Hematopoietic multipotent progenitor cell treated with erythropoietin and hydrocortisone succinate and interleukin-3 and kit ligand, for 8 days (in vitro differentiated cells): ENCODE measurements around the gene COL7A1.

Experiments used
- DNase-seq: peaks from one replicate; pipeline ENCODE4 v3.0.0-alpha.2; 2015

COL7A1 gene

DNA sequence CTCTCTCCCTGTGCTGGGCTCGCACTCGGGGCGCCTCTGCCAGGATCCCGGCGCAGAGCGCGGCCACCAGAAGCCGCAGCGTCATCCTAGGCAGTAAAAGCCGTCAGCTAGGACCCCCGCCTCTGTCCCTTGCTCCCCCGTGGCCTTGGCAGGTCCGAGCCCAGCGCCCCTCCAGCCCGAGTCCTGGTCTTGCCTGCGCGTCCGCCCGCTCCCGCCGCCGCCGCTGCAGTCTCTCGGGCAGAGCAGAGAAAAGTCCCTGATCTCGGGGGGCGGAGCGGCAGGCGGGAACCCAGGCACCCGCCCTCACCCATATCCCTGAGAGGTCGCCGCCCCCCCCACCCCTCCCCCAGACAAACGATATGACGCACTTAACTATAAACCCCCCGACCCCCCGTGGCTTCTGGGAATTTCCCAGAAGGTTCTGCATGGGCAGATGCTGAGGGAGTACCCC is at the start of gene COL7A1:
TSS of gene COL7A1 (minus strand) at position 255 of the 451 bp plus-strand sequence. CDS start at position 85, 170 bp downstream.
- no peak for DNase-seq

DNA sequence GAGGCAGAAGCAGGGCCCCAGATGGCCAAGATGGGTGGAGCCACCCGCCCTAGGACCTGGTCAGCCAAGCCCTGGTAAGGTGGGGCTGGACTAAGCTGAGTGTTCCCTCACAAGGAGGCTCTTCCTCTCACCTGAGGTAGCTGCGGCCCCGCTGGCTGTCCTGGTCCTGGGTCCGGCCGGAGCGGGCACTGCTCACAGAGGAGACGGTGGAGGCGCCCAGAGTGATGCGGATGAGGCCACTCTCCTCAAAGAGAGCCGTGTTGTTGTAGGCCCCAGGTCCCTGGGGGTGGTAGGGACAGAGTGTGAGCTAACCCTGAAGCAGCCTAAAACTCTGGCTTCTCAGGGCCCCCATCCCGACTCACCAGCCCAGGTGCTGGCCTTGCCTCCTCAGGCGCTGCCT is 47.5 kb upstream of the COL7A1 start:
- DNase-seq, result no peak

DNA sequence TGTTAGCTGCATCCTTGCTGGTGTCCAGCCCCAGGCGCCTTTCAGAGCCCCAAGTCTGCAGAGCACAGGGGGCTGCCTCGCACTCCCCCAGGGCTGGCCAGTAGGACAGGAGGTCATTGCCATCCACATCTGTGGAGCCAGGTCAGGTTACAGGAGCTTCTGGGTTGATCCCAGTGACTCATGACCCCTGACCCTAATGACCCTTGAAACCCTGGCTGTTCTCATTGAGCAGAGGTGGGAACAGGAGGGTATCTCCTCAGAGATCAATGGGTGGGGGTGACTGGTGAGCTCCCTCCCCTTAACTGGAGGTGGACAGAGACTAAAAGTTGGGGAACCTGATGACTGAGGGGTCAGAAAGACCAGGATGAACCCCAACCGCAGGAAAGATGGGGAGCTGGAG is 46.3 kb upstream of the COL7A1 start:
- no peak for DNase-seq

DNA sequence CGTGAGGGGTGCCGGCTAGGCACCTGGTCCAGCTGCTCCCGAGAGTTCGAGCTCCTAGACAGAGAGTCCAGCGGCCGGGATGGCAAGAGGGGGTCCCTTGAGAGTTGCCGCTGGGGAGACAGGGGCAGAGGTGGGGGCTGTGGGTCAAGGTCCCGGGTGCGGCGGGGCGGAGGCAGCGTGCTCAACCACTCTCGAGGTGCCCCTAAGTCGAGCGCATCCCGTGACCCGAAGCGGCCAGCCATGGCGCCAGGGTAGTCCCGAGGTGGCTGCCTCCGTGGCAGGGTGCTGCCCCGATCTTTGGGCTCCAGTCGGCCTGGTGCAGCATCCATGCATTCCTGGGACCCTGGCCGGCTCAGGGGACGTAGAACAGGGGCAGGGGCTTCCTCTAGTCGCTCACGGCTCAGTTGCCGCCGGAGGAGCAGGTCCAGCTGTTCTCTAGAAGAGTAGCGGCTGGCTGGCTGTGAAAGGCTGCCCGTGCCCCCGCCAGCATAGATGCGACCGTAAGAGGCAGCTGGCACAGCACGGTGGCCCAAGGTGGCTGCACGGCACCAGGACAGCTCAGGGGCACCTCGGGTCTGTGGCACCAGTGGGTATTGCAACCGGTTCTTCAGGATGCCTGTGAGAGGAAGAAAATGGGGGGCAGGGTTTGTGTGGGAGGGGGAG is 44.9 kb upstream of the COL7A1 start:
- DNase-seq, result no peak

DNA sequence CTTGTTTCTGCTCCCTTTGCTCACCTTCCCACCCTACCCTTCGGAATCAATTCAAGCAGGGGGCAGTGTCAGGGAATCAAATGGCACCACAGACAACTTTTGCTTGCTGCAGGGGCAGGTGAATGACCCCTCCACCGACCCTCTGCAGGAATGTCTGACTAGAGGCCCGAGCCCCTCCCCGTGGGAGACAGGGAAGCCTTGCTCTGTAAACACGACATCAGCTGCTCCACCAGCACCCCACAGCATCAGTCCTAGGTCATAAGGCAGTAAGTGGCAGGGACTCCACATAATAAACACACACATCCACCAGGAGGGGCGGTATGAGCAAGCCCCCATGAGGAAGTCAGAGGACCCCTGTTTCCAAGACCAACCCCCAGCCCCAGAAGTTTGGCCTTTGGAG is 42.2 kb upstream of the COL7A1 start:
- no peak for DNase-seq

GRCh38 chr3:48636149-48636655 is 41.1 kb upstream of the COL7A1 start:
- no peak for DNase-seq

- peak; percentile 95 for DNase-seq
Observed at GRCh38 chr3:48635222-48636021, 40.3 kb upstream of the COL7A1 start, which contains the start of gene SLC26A6. SLC26A6 (minus strand) TSS chr3:48635461; CDS start chr3:48635393, 68 bp downstream.

DNA sequence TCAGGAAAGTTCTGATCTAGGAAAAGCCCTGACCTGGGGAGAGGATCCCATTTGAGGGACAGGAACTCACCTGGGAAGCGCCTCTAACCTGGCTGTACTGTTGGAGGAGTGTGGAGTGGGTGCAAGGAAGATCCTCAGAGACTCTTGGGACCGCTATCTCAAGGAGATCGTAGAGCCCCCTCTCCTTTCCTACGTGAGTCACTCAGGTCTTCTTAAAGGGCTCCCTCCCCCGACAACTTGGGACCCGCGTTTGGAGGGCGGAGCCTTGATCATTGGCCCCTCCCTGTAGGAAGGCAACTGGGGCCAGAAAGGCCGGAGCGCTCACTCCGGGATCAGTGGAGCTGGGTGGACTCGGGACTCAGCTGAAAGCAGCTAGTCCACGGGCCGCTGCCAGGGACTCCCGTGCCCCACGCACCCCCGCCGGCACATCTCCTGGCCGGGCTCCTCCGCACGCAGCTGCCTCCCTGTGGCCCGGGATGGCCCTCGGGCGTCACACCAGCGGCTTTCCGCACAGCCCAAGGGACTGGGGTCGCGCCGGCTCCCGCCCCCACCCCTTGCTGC is 39.6 kb upstream of the COL7A1 start:
- peak; percentile 76 for DNase-seq

GRCh38 chr3:48633743-48634142 is 38.6 kb upstream of the COL7A1 start:
- no peak for DNase-seq

DNA sequence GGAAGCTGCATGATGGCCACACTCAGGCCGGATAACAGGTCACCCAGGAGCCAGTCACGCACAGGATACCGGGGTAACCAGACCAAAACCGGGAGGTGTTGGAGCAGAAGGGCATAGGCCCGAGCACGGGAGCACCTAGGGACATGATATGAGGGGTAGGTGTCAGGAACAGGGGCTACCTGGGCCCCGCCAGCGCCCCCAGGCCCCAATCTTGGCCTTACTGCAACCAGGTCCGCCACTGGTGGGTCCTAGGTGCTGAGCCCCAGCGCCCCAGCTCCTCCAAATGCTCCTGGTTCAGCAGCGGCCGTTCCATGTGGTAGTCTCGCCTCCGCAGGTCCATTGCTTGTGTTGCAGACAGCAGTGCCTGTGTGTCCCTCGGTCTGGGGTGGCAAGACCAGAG is 38.1 kb upstream of the COL7A1 start:
- no peak for DNase-seq

GRCh38 chr3:48631516-48632448 is 36.7 kb upstream of the COL7A1 start:
- no peak for DNase-seq

- no peak for DNase-seq
Observed at GRCh38 chr3:48630833-48631232, 35.7 kb upstream of the COL7A1 start.

DNA sequence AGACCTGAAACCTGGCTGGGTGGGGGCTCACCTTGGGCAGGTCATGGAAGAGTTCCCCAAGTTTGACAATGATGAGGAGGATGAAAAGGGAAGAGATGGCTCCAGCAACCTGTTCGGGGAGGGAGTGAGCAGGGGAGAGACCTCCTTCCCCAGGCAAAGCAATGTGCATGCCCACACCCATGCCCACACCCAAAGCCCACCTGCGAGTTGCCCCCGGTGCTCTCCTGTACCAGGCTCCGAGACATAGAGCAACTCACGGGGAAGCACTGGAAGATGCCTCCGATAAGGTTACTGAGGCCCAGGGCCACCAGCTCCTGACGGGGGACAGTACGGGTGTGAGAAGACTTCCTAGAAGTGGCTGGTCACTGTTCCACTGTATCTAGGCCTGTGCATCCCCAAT is 35.3 kb upstream of the COL7A1 start:
- DNase-seq, result no peak

DNA sequence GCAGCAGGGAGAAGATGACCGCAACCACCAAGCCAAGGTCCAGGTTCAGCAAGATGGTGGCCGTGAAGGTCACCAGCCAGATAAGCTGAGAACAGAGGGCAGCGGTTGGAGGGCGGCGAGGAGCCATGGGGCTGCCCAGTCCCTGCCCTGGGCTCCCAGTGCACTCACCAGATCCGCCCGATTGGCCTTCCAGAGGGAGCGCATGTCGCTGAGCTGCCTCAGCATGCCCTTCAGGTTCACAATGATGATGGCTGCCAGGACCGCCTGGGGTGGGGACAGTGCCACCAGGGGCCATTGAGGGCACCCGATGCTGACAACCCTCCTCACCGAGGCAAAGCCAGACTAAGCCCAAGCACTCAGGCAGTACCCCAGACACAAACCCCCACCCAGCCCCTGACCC is 34.8 kb upstream of the COL7A1 start:
- no peak for DNase-seq

DNA sequence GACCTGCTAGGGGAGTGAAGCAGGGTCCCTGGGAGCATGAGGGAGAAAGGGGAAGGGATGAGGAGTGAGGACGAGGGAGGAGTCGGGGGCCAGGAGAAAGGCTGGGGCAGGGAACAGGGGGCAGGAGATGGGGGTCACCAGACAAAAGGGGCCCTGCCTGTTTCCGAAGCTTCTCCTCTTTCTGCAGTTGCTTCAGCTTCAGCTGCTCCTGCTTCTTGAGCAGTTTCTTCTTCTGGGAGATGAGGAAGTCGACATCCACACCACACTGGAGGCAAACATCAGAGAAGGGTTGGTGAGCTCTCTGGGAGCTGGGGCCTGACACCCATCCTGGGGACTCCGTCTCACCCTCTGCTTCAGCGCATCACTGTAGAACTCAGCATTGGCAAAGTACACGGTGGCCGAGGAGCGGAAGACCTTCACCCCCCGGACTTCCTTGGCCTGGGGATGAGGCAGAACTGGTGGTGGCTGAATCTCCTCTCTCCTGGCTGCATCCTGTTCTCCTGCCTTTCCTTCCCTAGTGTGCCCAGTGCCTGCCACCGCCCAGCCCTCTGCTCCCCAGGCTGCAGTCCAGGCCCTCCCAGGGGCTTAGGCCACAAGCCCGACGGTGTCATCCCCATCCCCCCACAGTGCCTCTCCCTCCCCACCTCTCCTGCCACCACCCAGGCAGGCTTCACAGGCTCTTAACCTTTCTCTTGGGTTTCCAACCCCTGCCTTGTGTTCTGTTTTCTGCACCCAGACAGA is 33.3 kb upstream of the COL7A1 start:
- no peak for DNase-seq

- no peak for DNase-seq
Observed at GRCh38 chr3:48625600-48625999, 30.5 kb upstream of the COL7A1 start.

- DNase-seq, result no peak
Observed at GRCh38 chr3:48624767-48625166, 29.6 kb upstream of the COL7A1 start.

- no peak for DNase-seq
Observed at GRCh38 chr3:48623851-48624547, 28.9 kb upstream of the COL7A1 start.

GRCh38 chr3:48621461-48621869 is 26.3 kb upstream of the COL7A1 start, which contains the start of gene TMEM89:
TMEM89 (minus strand) TSS chr3:48621769; CDS start chr3:48621756, 13 bp downstream.
- DNase-seq, result no peak

DNA sequence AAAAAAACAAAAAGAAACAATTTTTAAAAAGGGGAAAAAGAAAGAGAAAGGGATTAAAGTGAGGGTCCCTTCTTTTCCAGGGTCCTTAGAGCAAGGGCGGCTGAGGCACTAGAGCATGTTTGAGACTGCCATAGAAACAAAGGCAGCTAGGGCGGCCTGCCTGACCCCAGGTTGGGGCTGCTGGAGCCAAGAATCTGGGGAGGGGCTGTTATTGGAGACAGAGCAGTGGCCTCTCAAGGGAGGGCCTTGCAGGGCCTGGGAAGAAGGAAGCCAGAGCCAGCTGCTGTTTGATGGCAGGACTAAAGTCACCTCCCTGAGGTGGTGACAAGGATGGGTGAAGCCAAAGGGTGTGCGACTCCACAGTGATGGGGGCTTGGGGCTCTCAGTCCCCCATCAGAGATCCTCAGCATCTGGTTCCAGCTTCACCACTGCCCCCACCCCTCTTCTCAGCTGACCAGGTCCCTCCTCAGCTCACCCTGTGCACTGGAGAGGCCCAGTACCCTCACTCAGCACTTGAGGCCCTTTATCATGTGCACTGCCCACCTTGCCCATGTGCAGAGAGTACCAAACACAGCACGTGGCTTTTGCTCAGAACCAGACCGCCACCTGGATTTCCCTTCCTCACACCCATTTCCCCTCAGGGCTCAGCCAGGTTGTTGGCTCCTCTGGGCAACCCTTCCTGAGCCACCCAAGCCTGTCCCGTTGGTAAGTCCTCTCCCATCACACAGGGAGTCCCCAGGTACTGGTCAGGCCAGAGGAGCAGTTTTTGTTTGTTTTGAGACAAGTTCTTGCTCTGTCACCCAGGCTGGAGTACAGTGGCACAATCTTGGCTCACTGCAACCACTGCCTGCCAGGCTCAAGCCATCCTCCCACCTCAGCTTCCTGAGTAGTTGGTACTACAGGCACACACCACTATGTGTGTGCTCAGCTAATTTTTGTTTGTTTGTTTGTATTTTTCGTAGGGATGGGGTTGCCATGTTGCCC is 24.7 kb upstream of the COL7A1 start:
- DNase-seq, result no peak
